ENCODE measurements around the gene PLPP3. TPM values are rescaled to one million over a fixed set of nuclear protein-coding genes. Genes with fewer than 3 reads are reported as not detected.

PLPP3 gene
- total RNA-seq, 2 experiments from 2014 or later = not detected

DNA sequence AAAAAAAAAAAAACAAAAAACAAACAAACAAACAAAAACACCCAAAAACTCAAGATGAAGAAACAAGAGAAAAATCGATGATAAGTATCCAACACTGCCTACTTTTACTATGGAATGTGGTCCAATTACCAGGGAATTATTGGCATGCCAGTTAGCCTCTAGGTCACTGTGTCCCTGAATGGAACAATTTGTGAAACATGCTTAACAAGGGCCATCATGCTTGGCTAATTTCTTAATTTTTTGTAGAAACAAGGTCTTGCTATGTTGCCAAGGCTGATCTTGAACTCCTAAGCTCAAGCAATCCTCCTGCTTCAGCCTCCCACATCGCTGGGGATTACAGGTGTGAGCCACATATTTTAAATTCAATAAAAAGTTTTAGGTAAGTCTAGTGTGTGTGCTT lies 23.9 kb downstream of the PLPP3 start:
- POLR2A ChIA-PET = no interaction called here
- Mint-ChIP-seq H3K4me3 (no peak overlapping the region), H3K27me3 (no peaks in the 10 kb centered on the region), H3K27ac (no peak overlapping the region), H3K4me1 (ENCODE audit: low read depth) (no peaks in the 10 kb centered on the region), H3K36me3 (ENCODE audit: low read depth) (no peaks in the 10 kb centered on the region), H3K9me3 (no peaks in the 10 kb centered on the region)
- CTCF ChIA-PET = no interaction called here
- TF ChIP-seq CTCF (IDR thresholded peaks at IDR 0.05) = no peak
- intact Hi-C loops (cut with micrococcal nuclease) = no loop called here
- DNase-seq = no peak
- ATAC-seq = no peak

DNA sequence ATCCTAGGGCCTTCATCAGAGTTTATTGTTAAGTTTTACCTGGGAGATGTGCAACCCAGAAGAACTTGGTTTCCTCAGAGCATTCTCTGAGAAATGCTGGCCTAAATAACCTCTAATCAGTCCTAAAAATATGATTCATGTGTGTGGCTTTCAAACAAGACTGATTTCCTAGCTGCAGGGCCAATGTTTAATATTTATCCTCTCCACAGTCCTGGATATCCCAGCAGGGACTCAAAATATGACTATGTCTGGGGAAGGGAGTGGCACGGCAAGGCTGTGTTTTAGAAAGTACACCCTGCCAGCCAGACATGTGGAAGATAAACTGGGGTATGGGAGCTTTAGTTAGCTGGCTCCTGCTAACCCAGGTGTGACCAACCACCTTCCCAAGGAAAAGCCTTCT lies 26.3 kb downstream of the PLPP3 start:
- Mint-ChIP-seq H3K27ac (no peak overlapping the region), H3K36me3 (ENCODE audit: low read depth) (no peaks in the 10 kb centered on the region), H3K4me1 (ENCODE audit: low read depth) (no peaks in the 10 kb centered on the region), H3K9me3 (no peaks in the 10 kb centered on the region), H3K27me3 (no peaks in the 10 kb centered on the region), H3K4me3 (no peak overlapping the region)
- ChIA-PET POLR2A (interaction anchor here (0.6 kb wide), 1 partner anchor 1368 kb away, joined by 3 read pairs; no protein-coding TSS in a partner anchor), CTCF (no interaction called here)
- TF ChIP-seq CTCF (IDR thresholded peaks at IDR 0.05) = no peak
- no peak for ATAC-seq
- intact Hi-C loops (cut with micrococcal nuclease) = no loop called here
- DNase-seq = no peak

GRCh38 chr1:56552349-56552748 lies 27.0 kb downstream of the PLPP3 start:
- Mint-ChIP-seq H3K4me3 (no peak overlapping the region), H3K27me3 (no peaks in the 10 kb centered on the region), H3K36me3 (ENCODE audit: low read depth) (no peaks in the 10 kb centered on the region), H3K27ac (no peak overlapping the region), H3K4me1 (ENCODE audit: low read depth) (no peaks in the 10 kb centered on the region), H3K9me3 (no peaks in the 10 kb centered on the region)
- TF ChIP-seq CTCF (IDR thresholded peaks at IDR 0.05) = no peak
- POLR2A ChIA-PET = interaction anchor here (0.6 kb wide), 1 partner anchor 1367 kb away, joined by 3 read pairs; no protein-coding TSS in a partner anchor
- CTCF ChIA-PET = no interaction called here
- DNase-seq = no peak
- intact Hi-C loops (cut with micrococcal nuclease) = no loop called here
- ATAC-seq = no peak

DNA sequence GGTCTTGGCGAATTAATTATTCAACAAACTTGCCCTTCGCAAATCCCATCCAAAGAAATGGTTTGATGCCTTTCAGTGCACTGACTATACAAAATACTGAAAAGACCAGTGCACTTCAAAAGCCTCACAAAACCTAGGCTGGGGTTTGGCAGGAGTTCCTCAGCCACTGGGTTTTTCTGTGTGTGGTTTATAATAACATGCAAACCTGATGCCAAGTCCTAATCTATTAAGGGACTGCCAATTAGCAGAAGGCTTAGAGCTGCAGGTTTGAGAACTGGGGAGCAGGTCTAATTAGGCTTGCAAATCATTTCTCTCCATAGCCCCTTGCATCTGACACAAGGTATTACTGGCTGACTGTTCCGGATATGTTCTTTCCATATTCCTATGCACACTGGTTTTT lies 27.7 kb downstream of the PLPP3 start:
- POLR2A ChIA-PET = no interaction called here
- intact Hi-C loops (cut with micrococcal nuclease) = no loop called here
- CTCF ChIA-PET = no interaction called here
- no peak for TF ChIP-seq CTCF (IDR thresholded peaks at IDR 0.05)
- Mint-ChIP-seq H3K27ac (no peak overlapping the region), H3K9me3 (no peaks in the 10 kb centered on the region), H3K36me3 (ENCODE audit: low read depth) (no peaks in the 10 kb centered on the region), H3K4me3 (no peak overlapping the region), H3K4me1 (ENCODE audit: low read depth) (no peaks in the 10 kb centered on the region), H3K27me3 (no peaks in the 10 kb centered on the region)
- no peak for DNase-seq
- ATAC-seq = no peak

DNA sequence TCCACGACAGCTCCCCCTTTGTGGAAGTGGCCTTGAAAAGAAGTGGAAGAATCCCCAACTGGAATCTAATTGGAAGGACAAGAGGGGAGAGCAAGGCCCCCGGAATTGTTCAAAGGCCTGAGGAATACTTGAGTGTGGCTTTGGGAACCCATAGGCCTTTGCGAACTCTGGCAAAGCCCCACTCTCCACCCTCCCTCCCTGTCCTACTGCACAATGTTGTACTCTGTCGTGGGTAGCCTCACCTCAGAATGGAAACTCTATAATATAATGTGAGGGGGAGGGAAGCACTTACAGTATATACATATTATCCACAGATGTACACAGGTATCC lies 28.5 kb downstream of the PLPP3 start:
- intact Hi-C loops (cut with micrococcal nuclease) = no loop called here
- Mint-ChIP-seq H3K27ac (no peak overlapping the region), H3K36me3 (ENCODE audit: low read depth) (no peaks in the 10 kb centered on the region), H3K9me3 (no peaks in the 10 kb centered on the region), H3K4me3 (no peak overlapping the region), H3K27me3 (no peaks in the 10 kb centered on the region), H3K4me1 (ENCODE audit: low read depth) (no peaks in the 10 kb centered on the region)
- DNase-seq (no peak), ATAC-seq (no peak)
- TF ChIP-seq CTCF (IDR thresholded peaks at IDR 0.05) = no peak
- ChIA-PET CTCF (no interaction called here), POLR2A (no interaction called here)
